PC-3 (cell line): ENCODE results near the gene MICU1. TPM values are rescaled to one million over a fixed set of nuclear protein-coding genes. Genes with fewer than 3 reads are reported as not detected.

Experiments
- ATAC-seq: fragments of 200-7000 bp; cut with Tn5 transposase; 2 replicates; pipeline ENCODE4 v1.9.1; 2020; ENCODE audit warnings: mild to moderate bottlenecking, moderate library complexity
- BruUV-seq: library from RNA; stranded (reverse); fragments of 400-500 nt; replicated peaks from 2 replicates; lab custom pipeline; 2021; lab: Mats Ljungman, UMichigan
- CTCF ChIA-PET: fragments of 300-600 bp; sonication (Branson Sonifier 250); formaldehyde crosslinking; loops from one replicate; lab custom pipeline; 2022; ENCODE audit warnings: antibody characterized with exemption; lab: Charles Lee
- POLR2A ChIA-PET: fragments of 300-600 bp; sonication (Branson Sonifier 250); formaldehyde crosslinking; loops from one replicate; lab custom pipeline; 2022; ENCODE audit warnings: antibody characterized with exemption; ENCODE audit not compliant: unreplicated experiment; lab: Charles Lee
- DNase-seq: peaks from one replicate; pipeline ENCODE4 v3.0.0-alpha.2; 2015
- H2AFZ ChIP-seq: fragments of 300-600 bp; sonication (generic); 2 replicates; pipeline ENCODE4 v1.6.0; 2016; ENCODE audit warnings: antibody characterized with exemption, low read length
- H3F3A ChIP-seq: fragments of 300-600 bp; sonication (generic); one replicate; pipeline ENCODE4 v1.6.0; 2017; ENCODE audit warnings: antibody characterized with exemption, low read length, control low read depth, mild to moderate bottlenecking; ENCODE audit not compliant: unreplicated experiment
- H3K27ac ChIP-seq: fragments of 300-600 bp; sonication (generic); 2 replicates; pipeline ENCODE4 v1.5.1; 2016; ENCODE audit warnings: mild to moderate bottlenecking, low read length
- H3K27me3 ChIP-seq: fragments of 300-600 bp; sonication (generic); 2 replicates; pipeline ENCODE4 v1.6.1; 2016; ENCODE audit warnings: low read length, mixed read lengths
- H3K36me3 ChIP-seq: fragments of 300-600 bp; sonication (generic); 2 replicates; pipeline ENCODE4 v1.6.1; 2016; ENCODE audit warnings: low read depth, mixed run types, low read length, mixed read lengths
- H3K4me1 ChIP-seq: fragments of 300-600 bp; sonication (generic); 2 replicates; pipeline ENCODE4 v1.5.1; 2016; ENCODE audit warnings: low read length; ENCODE audit not compliant: insufficient read depth
- H3K4me2 ChIP-seq: fragments of 300-600 bp; sonication (generic); 2 replicates; pipeline ENCODE4 v1.6.0; 2016; ENCODE audit warnings: low read length
- H3K4me3 ChIP-seq: fragments of 300-600 bp; sonication (generic); 2 replicates; pipeline ENCODE4 v1.5.1; 2016; ENCODE audit warnings: mild to moderate bottlenecking, low read length, mixed read lengths
- H3K79me2 ChIP-seq: fragments of 300-600 bp; sonication (generic); 2 replicates; pipeline ENCODE4 v1.6.1; 2017; ENCODE audit warnings: low read length, mixed read lengths
- H3K9ac ChIP-seq: fragments of 300-600 bp; sonication (generic); 2 replicates; pipeline ENCODE4 v1.6.0; 2016; ENCODE audit warnings: mild to moderate bottlenecking, low read length
- H3K9me2 ChIP-seq: fragments of 300-600 bp; sonication (generic); replicated peaks from 2 replicates; pipeline ENCODE4 v1.6.1; 2016; ENCODE audit warnings: mixed run types, low read length, mixed read lengths
- H3K9me3 ChIP-seq: fragments of 300-600 bp; sonication (generic); 2 replicates; pipeline ENCODE4 v1.6.1; 2016; ENCODE audit warnings: low read length, mixed read lengths
- H4K20me1 ChIP-seq: fragments of 300-600 bp; sonication (generic); 2 replicates; pipeline ENCODE4 v1.6.1; 2016; ENCODE audit warnings: low read length, mixed read lengths
- CTCF ChIP-seq: fragments of 300-600 bp; sonication (generic); conservative IDR thresholded peaks from 2 replicates; pipeline ENCODE4 v1.5.1; 2017; ENCODE audit warnings: antibody characterized with exemption, low read depth, mild to moderate bottlenecking, low read length
- EZH2 ChIP-seq: fragments of 300-600 bp; sonication (generic); IDR thresholded peaks from one replicate; pipeline ENCODE4 v1.6.1; 2017; ENCODE audit warnings: antibody characterized with exemption, mild to moderate bottlenecking, low read length; ENCODE audit not compliant: unreplicated experiment
- EZH2phosphoT487 ChIP-seq: fragments of 300-600 bp; sonication (generic); IDR thresholded peaks from 2 replicates; pipeline ENCODE4 v1.6.1; 2018; ENCODE audit warnings: mild to moderate bottlenecking, antibody characterized with exemption, low read length, borderline replicate concordance
- intact Hi-C: fragments of 100-400 bp; cut with micrococcal nuclease; formaldehyde crosslinking; loops from 2 replicates; pipeline ENCODE4 v1.9.0; 2023
- total RNA-seq: library from RNA; depleted of rRNA; stranded (reverse); fragments of >200 nt; gene quantifications from 2 replicates; pipeline ENCODE4 v1.2.3, GENCODE V29; 2014

Gene MICU1
- total RNA-seq, 1 experiment from 2014 or later = 19.8 TPM

GRCh38 chr10:72667207-72667864, 41.5 kb upstream of the MICU1 start:
- H4K20me1 ChIP-seq = no peaks in the 10 kb centered on the region
- H3K36me3 ChIP-seq = no peaks in the 10 kb centered on the region
- POLR2A ChIA-PET = no interaction called here
- no peak overlapping the region for H3K4me2 ChIP-seq
- H3F3A ChIP-seq = no peaks in the 10 kb centered on the region
- no peak overlapping the region for H3K27ac ChIP-seq
- TF ChIP-seq EZH2 (no peak), EZH2phosphoT487 (no peak), CTCF (no peak)
- H3K4me3 ChIP-seq = no peak overlapping the region
- no peak overlapping the region for H2AFZ ChIP-seq
- no peaks in the 10 kb centered on the region for H3K27me3 ChIP-seq
- no peak for ATAC-seq
- DNase-seq = no peak
- CTCF ChIA-PET = interaction anchor here (0.7 kb wide), 1 partner anchor 21 kb away, joined by 7 read pairs; no protein-coding TSS in a partner anchor
- no peaks in the 10 kb centered on the region for H3K9me2 ChIP-seq
- intact Hi-C loops = no loop called here
- no peaks in the 10 kb centered on the region for H3K9me3 ChIP-seq
- H3K79me2 ChIP-seq = no peaks in the 10 kb centered on the region
- no peak overlapping the region for H3K9ac ChIP-seq
- BruUV-seq = no TSS peak
- H3K4me1 ChIP-seq = peaks cover 3% of the 10 kb centered on the region; the same call in 1 of the 2 replicates

- H3K4me1 ChIP-seq = 0 out of 2 replicates have a peak, but pooled peaks cover 3% of the 10 kb centered on the region
- no peak overlapping the region for H3K27ac ChIP-seq
- ATAC-seq (peak; percentile 63), DNase-seq (peak; percentile 57)
- no peaks in the 10 kb centered on the region for H3K79me2 ChIP-seq
- H3K4me2 ChIP-seq = no peak overlapping the region
- TF ChIP-seq EZH2 (no peak), CTCF (no peak), EZH2phosphoT487 (no peak)
- no peaks in the 10 kb centered on the region for H3K9me3 ChIP-seq
- POLR2A ChIA-PET = no interaction called here
- no peak overlapping the region for H3K9ac ChIP-seq
- no peaks in the 10 kb centered on the region for H3K9me2 ChIP-seq
- CTCF ChIA-PET = no interaction called here
- H3K27me3 ChIP-seq = no peaks in the 10 kb centered on the region
- H3K36me3 ChIP-seq = no peaks in the 10 kb centered on the region
- intact Hi-C loops = no loop called here
- no TSS peak for BruUV-seq
- H4K20me1 ChIP-seq = no peaks in the 10 kb centered on the region
- no peaks in the 10 kb centered on the region for H3F3A ChIP-seq
- H3K4me3 ChIP-seq = no peak overlapping the region
- H2AFZ ChIP-seq = no peak overlapping the region
These were observed 40.0 kb upstream of the MICU1 start for GRCh38 chr10:72665925-72666324.

GRCh38 chr10:72663971-72664370, 38.1 kb upstream of the MICU1 start:
- no peak overlapping the region for H3K4me2 ChIP-seq
- H3K4me3 ChIP-seq = no peak overlapping the region
- TF ChIP-seq EZH2phosphoT487 (no peak), CTCF (no peak), EZH2 (no peak)
- no peaks in the 10 kb centered on the region for H3F3A ChIP-seq
- no peak overlapping the region for H2AFZ ChIP-seq
- peaks cover 9% of the 10 kb centered on the region; the same call in 1 of the 2 replicates for H3K4me1 ChIP-seq
- H3K27ac ChIP-seq = no peak overlapping the region
- no peaks in the 10 kb centered on the region for H3K9me3 ChIP-seq
- H3K27me3 ChIP-seq = no peaks in the 10 kb centered on the region
- ATAC-seq (no peak), DNase-seq (no peak)
- H4K20me1 ChIP-seq = no peaks in the 10 kb centered on the region
- ChIA-PET CTCF (no interaction called here), POLR2A (interaction anchor here (0.8 kb wide), 1 partner anchor 146 kb away, joined by 10 read pairs; no protein-coding TSS in a partner anchor)
- H3K36me3 ChIP-seq = no peaks in the 10 kb centered on the region
- no TSS peak for BruUV-seq
- H3K79me2 ChIP-seq = no peaks in the 10 kb centered on the region
- no peaks in the 10 kb centered on the region for H3K9me2 ChIP-seq
- no peak overlapping the region for H3K9ac ChIP-seq
- intact Hi-C loops = no loop called here
